Measurements from ENCODE around the gene EPHA3.

The EPHA3 gene

GRCh38 chr3:89490129-89490528, 382.7 kb downstream of the EPHA3 start (continued):
- TF ChIP-seq ZNF426 (tag by site-specific recombination; IDR thresholded peaks at IDR 0.05) (peak; percentile 74), ZNF561 (tag by site-specific recombination; IDR thresholded peaks at IDR 0.05; ENCODE audit: borderline replicate concordance) (no peak), ZNF202 (tag by site-specific recombination; IDR thresholded peaks at IDR 0.05; ENCODE audit: borderline replicate concordance) (peak; percentile 29; the same call in 1 of the 2 replicates), ZNF623 (tag by site-specific recombination; IDR thresholded peaks at IDR 0.05) (peak; percentile 32; the same call in 1 of the 2 replicates)
- TF ChIP-seq, protein P1, sequence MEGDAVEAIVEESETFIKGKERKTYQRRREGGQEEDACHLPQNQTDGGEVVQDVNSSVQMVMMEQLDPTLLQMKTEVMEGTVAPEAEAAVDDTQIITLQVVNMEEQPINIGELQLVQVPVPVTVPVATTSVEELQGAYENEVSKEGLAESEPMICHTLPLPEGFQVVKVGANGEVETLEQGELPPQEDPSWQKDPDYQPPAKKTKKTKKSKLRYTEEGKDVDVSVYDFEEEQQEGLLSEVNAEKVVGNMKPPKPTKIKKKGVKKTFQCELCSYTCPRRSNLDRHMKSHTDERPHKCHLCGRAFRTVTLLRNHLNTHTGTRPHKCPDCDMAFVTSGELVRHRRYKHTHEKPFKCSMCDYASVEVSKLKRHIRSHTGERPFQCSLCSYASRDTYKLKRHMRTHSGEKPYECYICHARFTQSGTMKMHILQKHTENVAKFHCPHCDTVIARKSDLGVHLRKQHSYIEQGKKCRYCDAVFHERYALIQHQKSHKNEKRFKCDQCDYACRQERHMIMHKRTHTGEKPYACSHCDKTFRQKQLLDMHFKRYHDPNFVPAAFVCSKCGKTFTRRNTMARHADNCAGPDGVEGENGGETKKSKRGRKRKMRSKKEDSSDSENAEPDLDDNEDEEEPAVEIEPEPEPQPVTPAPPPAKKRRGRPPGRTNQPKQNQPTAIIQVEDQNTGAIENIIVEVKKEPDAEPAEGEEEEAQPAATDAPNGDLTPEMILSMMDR (tag by site-specific recombination; IDR thresholded peaks at IDR 0.05) = no peak
- TF ChIP-seq, protein P2, sequence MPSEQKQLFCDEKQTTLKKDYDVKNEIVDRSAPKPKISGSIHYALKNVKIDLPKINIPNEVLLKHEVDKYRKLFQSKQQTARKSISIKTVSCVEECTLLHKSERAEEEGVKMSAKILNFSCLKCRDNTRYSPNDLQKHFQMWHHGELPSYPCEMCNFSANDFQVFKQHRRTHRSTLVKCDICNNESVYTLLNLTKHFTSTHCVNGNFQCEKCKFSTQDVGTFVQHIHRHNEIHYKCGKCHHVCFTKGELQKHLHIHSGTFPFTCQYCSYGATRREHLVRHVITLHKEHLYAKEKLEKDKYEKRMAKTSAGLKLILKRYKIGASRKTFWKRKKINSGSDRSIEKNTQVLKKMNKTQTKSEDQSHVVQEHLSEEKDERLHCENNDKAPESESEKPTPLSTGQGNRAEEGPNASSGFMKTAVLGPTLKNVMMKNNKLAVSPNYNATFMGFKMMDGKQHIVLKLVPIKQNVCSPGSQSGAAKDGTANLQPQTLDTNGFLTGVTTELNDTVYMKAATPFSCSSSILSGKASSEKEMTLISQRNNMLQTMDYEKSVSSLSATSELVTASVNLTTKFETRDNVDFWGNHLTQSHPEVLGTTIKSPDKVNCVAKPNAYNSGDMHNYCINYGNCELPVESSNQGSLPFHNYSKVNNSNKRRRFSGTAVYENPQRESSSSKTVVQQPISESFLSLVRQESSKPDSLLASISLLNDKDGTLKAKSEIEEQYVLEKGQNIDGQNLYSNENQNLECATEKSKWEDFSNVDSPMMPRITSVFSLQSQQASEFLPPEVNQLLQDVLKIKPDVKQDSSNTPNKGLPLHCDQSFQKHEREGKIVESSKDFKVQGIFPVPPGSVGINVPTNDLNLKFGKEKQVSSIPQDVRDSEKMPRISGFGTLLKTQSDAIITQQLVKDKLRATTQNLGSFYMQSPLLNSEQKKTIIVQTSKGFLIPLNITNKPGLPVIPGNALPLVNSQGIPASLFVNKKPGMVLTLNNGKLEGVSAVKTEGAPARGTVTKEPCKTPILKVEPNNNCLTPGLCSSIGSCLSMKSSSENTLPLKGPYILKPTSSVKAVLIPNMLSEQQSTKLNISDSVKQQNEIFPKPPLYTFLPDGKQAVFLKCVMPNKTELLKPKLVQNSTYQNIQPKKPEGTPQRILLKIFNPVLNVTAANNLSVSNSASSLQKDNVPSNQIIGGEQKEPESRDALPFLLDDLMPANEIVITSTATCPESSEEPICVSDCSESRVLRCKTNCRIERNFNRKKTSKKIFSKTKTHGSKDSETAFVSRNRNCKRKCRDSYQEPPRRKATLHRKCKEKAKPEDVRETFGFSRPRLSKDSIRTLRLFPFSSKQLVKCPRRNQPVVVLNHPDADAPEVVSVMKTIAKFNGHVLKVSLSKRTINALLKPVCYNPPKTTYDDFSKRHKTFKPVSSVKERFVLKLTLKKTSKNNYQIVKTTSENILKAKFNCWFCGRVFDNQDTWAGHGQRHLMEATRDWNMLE (tag by site-specific recombination; conservative IDR thresholded peaks at IDR 0.05; ENCODE audit: low read depth) = peak; percentile 68

DNA sequence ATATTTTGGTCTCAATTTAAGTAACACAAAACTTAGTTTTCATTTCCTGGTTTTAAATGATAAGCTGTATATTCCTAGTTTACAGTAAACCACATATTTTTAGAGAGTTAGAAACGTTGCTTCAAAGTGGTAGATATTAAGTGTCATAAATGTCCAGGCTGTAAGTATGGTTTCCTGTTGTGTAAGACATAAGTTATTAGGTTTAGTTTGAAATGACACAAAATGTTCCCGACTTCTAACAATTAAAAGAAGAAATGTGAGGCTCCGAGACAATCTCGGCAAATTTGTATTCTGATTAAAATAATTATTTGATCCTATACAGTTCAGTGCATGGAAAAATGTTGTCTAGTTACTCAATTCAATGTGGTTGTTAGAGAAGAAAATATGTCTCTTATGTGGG, 387.3 kb downstream of the EPHA3 start:
- ChIA-PET POLR2A (no interaction called here), CTCF (no interaction called here)
- no peaks in the 10 kb centered on the region for H3K9me3 ChIP-seq (ENCODE audit: control insufficient read depth, insufficient read depth, low read depth, low read length)
- no peaks in the 10 kb centered on the region for H3K36me3 ChIP-seq (ENCODE audit: control insufficient read depth in 2 of 2, insufficient read depth in 1 of 2, low read length in 2 of 2)
- no peak overlapping the region for H3K4me3 ChIP-seq (ENCODE audit: low read depth, low read length)
- no peak overlapping the region for H3K27ac ChIP-seq (ENCODE audit: extremely low read depth, low read depth, low read length)
- TF ChIP-seq ZNF423 (tag by site-specific recombination; IDR thresholded peaks at IDR 0.05) (no peak), ZBTB8A (tag by site-specific recombination; IDR thresholded peaks at IDR 0.05) (no peak), ZNF513 (tag by site-specific recombination; IDR thresholded peaks at IDR 0.05) (no peak), REST (tag by site-specific recombination; IDR thresholded peaks at IDR 0.05) (no peak), ZNF677 (tag by site-specific recombination; IDR thresholded peaks at IDR 0.05) (no peak), KLF1 (tag by site-specific recombination; IDR thresholded peaks at IDR 0.05) (no peak), ZNF404 (tag by site-specific recombination; IDR thresholded peaks at IDR 0.05) (no peak), ZNF624 (tag by site-specific recombination; IDR thresholded peaks at IDR 0.05) (no peak), ZNF362 (tag by site-specific recombination; IDR thresholded peaks at IDR 0.05) (no peak), ZNF596 (tag by site-specific recombination; IDR thresholded peaks at IDR 0.05) (no peak), ZNF530 (tag by site-specific recombination; IDR thresholded peaks at IDR 0.05; ENCODE audit: low read depth) (no peak)
- H3K4me1 ChIP-seq (ENCODE audit: control insufficient read depth, insufficient read depth, low read length) = no peaks in the 10 kb centered on the region
